HL-60 (cell line): Measurements from ENCODE around the gene HECA.

Experiments used
- DNase-seq, 2 experiments: peaks; one replicate each; pipeline ENCODE4 v3.0.0-alpha.2; 2010 to 2020; ENCODE audit warnings: low read depth in 1 of 2, low spot score in 1 of 2
- H3K27ac ChIP-seq: fragments of 250-450 bp; sonication (Bioruptor Pico); replicated peaks from 2 replicates; pipeline ENCODE4 v1.5.1; 2020; ENCODE audit warnings: mild to moderate bottlenecking, moderate library complexity
- H3K27me3 ChIP-seq: fragments of 250-450 bp; sonication (Bioruptor Pico); 2 replicates; pipeline ENCODE4 v1.5.1; 2021; ENCODE audit warnings: mild to moderate bottlenecking, moderate library complexity; ENCODE audit not compliant: insufficient read depth, poor library complexity, severe bottlenecking
- H3K4me3 ChIP-seq: replicated peaks from 2 replicates; pipeline ENCODE4 v1.5.1; 2011; ENCODE audit warnings: mild to moderate bottlenecking, control low read depth, low read length; ENCODE audit not compliant: insufficient read depth
- GABPA ChIP-seq: IDR thresholded peaks from 2 replicates; pipeline ENCODE4 v1.6.1; 2012; ENCODE audit warnings: low read depth
- POLR2AphosphoS5 ChIP-seq: IDR thresholded peaks from 2 replicates; pipeline ENCODE4 v1.6.1; 2012; ENCODE audit warnings: low read depth
- SPI1 ChIP-seq: IDR thresholded peaks from 2 replicates; pipeline ENCODE4 v1.6.1; 2012; ENCODE audit warnings: low read depth, mild to moderate bottlenecking, borderline replicate concordance
- long read RNA-seq: library from polyadenylated mRNA; unstranded; transcript quantifications from one replicate; pipeline ENCODE4 v2.0.0, GENCODE V29; 2020
- TF ChIP-seq, protein P1 (sequence below): IDR thresholded peaks from 2 replicates; pipeline ENCODE4 v1.6.1; 2012; ENCODE audit warnings: low read depth; ENCODE audit not compliant: insufficient replicate concordance
- TF ChIP-seq, protein P2 (sequence below): IDR thresholded peaks from one replicate; pipeline ENCODE4 v1.5.1; 2011; ENCODE audit warnings: low read length, control low read depth, inconsistent platforms; ENCODE audit not compliant: insufficient read depth

HECA gene, protein sequence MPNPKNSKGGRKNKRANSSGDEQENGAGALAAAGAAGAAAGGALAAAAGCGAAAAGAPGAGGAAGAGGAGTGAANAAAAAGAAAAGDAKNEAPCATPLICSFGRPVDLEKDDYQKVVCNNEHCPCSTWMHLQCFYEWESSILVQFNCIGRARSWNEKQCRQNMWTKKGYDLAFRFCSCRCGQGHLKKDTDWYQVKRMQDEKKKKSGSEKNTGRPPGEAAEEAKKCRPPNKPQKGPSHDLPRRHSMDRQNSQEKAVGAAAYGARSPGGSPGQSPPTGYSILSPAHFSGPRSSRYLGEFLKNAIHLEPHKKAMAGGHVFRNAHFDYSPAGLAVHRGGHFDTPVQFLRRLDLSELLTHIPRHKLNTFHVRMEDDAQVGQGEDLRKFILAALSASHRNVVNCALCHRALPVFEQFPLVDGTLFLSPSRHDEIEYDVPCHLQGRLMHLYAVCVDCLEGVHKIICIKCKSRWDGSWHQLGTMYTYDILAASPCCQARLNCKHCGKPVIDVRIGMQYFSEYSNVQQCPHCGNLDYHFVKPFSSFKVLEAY
- long read RNA-seq, partial matches to known transcripts = 1 of 11 reads
- long read RNA-seq, other reads (novel, unspliced or antisense) = 10 of 11 reads

DNA sequence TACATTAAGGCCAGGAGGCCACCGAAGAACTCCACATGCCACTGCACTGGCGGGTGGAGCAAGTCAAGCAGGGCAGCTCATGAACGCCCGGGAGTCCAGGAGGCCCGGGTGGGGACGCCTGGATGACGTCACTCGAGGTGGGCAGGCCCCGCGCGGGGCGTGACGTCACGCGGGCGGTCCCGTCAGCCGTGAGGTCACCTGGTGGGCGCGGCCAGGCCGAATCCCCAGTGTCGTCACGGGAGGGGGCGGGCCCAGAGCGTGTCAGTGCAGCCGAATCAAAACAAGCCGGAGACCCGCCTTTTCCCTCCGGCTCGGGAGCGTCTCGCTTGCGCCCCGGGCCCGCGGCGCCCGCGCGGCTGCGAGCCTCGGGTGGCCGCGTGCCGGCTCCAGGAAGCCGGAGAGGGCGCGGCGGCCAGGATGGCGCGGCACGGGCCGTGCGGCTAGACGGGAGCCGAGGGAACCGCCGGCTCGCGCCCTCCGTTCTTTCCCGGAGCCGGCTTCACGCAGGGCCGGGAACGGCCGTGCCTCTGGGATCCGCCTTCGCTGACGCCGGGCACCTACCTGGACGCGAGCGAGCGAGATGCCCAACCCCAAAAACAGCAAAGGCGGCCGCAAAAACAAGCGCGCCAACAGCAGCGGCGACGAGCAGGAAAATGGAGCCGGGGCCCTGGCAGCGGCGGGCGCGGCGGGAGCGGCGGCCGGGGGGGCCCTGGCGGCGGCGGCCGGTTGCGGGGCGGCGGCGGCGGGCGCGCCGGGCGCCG lies at the start of gene HECA:
Gene HECA (plus strand): TSS at position 264 of the 761 bp plus-strand sequence. CDS start 317 bp downstream, at position 581.
- TF ChIP-seq, protein P1, sequence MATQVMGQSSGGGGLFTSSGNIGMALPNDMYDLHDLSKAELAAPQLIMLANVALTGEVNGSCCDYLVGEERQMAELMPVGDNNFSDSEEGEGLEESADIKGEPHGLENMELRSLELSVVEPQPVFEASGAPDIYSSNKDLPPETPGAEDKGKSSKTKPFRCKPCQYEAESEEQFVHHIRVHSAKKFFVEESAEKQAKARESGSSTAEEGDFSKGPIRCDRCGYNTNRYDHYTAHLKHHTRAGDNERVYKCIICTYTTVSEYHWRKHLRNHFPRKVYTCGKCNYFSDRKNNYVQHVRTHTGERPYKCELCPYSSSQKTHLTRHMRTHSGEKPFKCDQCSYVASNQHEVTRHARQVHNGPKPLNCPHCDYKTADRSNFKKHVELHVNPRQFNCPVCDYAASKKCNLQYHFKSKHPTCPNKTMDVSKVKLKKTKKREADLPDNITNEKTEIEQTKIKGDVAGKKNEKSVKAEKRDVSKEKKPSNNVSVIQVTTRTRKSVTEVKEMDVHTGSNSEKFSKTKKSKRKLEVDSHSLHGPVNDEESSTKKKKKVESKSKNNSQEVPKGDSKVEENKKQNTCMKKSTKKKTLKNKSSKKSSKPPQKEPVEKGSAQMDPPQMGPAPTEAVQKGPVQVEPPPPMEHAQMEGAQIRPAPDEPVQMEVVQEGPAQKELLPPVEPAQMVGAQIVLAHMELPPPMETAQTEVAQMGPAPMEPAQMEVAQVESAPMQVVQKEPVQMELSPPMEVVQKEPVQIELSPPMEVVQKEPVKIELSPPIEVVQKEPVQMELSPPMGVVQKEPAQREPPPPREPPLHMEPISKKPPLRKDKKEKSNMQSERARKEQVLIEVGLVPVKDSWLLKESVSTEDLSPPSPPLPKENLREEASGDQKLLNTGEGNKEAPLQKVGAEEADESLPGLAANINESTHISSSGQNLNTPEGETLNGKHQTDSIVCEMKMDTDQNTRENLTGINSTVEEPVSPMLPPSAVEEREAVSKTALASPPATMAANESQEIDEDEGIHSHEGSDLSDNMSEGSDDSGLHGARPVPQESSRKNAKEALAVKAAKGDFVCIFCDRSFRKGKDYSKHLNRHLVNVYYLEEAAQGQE = no peak
- TF ChIP-seq SPI1 (no peak), POLR2AphosphoS5 (no peak), GABPA (no peak)
- TF ChIP-seq, protein P2, sequence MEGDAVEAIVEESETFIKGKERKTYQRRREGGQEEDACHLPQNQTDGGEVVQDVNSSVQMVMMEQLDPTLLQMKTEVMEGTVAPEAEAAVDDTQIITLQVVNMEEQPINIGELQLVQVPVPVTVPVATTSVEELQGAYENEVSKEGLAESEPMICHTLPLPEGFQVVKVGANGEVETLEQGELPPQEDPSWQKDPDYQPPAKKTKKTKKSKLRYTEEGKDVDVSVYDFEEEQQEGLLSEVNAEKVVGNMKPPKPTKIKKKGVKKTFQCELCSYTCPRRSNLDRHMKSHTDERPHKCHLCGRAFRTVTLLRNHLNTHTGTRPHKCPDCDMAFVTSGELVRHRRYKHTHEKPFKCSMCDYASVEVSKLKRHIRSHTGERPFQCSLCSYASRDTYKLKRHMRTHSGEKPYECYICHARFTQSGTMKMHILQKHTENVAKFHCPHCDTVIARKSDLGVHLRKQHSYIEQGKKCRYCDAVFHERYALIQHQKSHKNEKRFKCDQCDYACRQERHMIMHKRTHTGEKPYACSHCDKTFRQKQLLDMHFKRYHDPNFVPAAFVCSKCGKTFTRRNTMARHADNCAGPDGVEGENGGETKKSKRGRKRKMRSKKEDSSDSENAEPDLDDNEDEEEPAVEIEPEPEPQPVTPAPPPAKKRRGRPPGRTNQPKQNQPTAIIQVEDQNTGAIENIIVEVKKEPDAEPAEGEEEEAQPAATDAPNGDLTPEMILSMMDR = no peak
- H3K27me3 ChIP-seq = no peaks in the 10 kb centered on the region
- DNase-seq = peak; percentile 90 to 94
- H3K4me3 ChIP-seq = peak within 1 kb of the TSS; percentile 83
- peak within 1 kb of the TSS; percentile 86 for H3K27ac ChIP-seq

DNA sequence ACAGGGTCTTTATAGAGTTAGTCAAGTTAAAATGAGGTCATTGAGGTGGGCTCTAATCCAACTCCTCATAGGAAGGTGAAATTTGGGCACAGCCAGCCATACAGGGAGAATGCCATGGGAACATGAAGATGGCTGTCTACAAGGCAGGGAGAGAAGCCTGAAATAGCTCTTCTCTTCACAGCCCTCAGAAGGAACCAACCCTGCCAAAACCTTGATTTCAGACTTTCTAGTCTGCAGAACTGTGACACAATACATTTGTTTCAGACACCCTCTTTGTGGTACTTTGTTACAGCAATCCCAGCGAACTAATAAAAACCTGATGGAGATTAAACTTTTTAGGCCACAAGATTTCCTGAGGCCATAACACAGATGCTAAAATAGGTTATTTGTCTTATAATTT lies 43.1 kb upstream of the HECA start:
- Histone ChIP-seq H3K27me3 (no peaks in the 10 kb centered on the region), H3K4me3 (no peak overlapping the region), H3K27ac (no peak overlapping the region)
- no peak for DNase-seq
- TF ChIP-seq, protein P1 = no peak
- TF ChIP-seq POLR2AphosphoS5 (no peak), GABPA (no peak), SPI1 (no peak)
- TF ChIP-seq, protein P2 = no peak

DNA sequence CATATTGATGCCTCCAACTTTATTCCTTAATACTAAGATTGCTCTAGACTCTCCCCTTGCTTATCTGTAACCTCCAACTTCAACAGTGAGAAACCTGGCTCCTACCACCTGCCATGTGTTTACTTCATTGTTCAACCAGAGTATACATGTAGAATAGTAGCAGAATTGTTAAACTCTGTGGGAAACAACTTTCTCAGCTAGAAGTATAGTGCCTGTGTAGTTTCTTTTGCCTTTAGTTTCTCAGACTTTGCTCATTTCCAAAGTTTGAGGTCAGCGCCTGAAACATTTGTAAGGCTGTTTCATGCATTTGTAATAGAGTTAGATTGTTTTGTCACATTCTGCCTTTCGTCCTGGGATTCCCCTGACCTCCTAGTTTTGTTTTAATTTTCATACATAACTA lies 34.9 kb upstream of the HECA start:
- no peak for DNase-seq
- TF ChIP-seq, protein P1 = no peak
- TF ChIP-seq, protein P2 = no peak
- no peak for TF ChIP-seq GABPA
- TF ChIP-seq POLR2AphosphoS5 = no peak
- Histone ChIP-seq H3K27me3 (no peaks in the 10 kb centered on the region), H3K27ac (no peak overlapping the region), H3K4me3 (no peak overlapping the region)
